T-helper 1 cell treated with Interleukin-12 subunit alpha and Interleukin-12 subunit beta and Interleukin-4 antibody, amounts not matched to agents 30 ng/mL and 1 ng/mL, for 36 hours (primary cell): ENCODE data around the gene OR52N5. TPM values are rescaled to one million over a fixed set of nuclear protein-coding genes. Genes with fewer than 3 reads are reported as not detected.

Source experiments
- intact Hi-C: fragments of 100-400 bp; cut with micrococcal nuclease; formaldehyde crosslinking; loops from one replicate; pipeline ENCODE4 v1.15.1; 2024
- total RNA-seq: library from RNA; stranded (reverse); gene quantifications from 2 replicates; pipeline ENCODE4 v1.2.3, GENCODE V29; 2022

Gene OR52N5
- total RNA-seq, 1 donor from 2014 or later: not detected

DNA sequence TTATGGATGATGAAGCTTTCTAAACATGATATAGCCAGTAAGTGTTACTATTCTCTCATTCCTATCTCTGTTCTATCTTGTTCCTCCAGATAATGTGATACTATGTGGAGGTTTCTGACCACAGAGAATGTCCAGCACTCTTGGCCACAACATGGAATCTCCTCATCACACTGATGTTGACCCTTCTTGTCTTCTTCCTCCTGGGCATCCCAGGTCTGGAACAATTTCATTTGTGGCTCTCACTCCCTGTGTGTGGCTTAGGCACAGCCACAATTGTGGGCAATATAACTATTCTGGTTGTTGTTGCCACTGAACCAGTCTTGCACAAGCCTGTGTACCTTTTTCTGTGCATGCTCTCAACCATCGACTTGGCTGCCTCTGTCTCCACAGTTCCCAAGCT lies 56.8 kb downstream of the OR52N5 start:
- intact Hi-C loops: no loop called here

Other genes with a start within 250 kb of the OR52N5 start
- gene OR52H1, start 234.8 kb downstream of the OR52N5 start, total RNA-seq: 0.20 TPM in 1 of 2 replicates, not detected in the other
- gene OR52B6, start 202.5 kb downstream of the OR52N5 start, total RNA-seq: not detected in 2 replicates
- gene TRIM6, start 186.7 kb downstream of the OR52N5 start, total RNA-seq: 0.07 and 0.10 TPM in 2 replicates
- 9.7 and 9.8 TPM in 2 replicates for gene TRIM34, start 158.4 kb downstream of the OR52N5 start, total RNA-seq
- gene TRIM5, start 98.3 kb downstream of the OR52N5 start, total RNA-seq: 22.1 and 24.0 TPM in 2 replicates
- 280 and 282 TPM in 2 replicates for gene TRIM22, start 93.6 kb downstream of the OR52N5 start, total RNA-seq
- gene OR56B1, start 46.9 kb downstream of the OR52N5 start, total RNA-seq: 0.17 and 0.37 TPM in 2 replicates
- gene OR52N4, start 29.1 kb downstream of the OR52N5 start, total RNA-seq: 1.1 and 1.9 TPM in 2 replicates
- not detected in 2 replicates for gene OR52N1, start 7.9 kb upstream of the OR52N5 start, total RNA-seq
- not detected in 2 replicates for gene OR52N2, start 25.6 kb upstream of the OR52N5 start, total RNA-seq
- gene OR52E6, start 58.5 kb upstream of the OR52N5 start, total RNA-seq: not detected in 2 replicates
- not detected in 2 replicates for gene OR52E8, start 74.3 kb upstream of the OR52N5 start, total RNA-seq
- not detected in 2 replicates for gene OR52E4, start 97.3 kb upstream of the OR52N5 start, total RNA-seq
- gene OR52E5, start 109.9 kb upstream of the OR52N5 start, total RNA-seq: not detected in 2 replicates
- gene OR56A3, start 158.9 kb upstream of the OR52N5 start, total RNA-seq: not detected in 2 replicates
- not detected in 2 replicates for gene OR56A5, start 185.1 kb upstream of the OR52N5 start, total RNA-seq
- gene OR52L1, start 203.6 kb upstream of the OR52N5 start, total RNA-seq: not detected in 2 replicates
- gene OR56A4, start 223.6 kb upstream of the OR52N5 start, total RNA-seq: not detected in 2 replicates
- not detected in 2 replicates for gene OR56A1, start 247.4 kb upstream of the OR52N5 start, total RNA-seq